K562 (cell line): ENCODE measurements around the gene NRP1. TPM values are rescaled to one million over a fixed set of nuclear protein-coding genes. Genes with fewer than 3 reads are reported as not detected.

Experiments
- ATAC-seq: fragments of 200-7000 bp; cut with Tn5 transposase; 3 replicates; pipeline ENCODE4 v1.9.1; 2020; ENCODE audit warnings: moderate library complexity
- BruUV-seq: library from RNA; stranded (reverse); fragments of 400-500 nt; replicated peaks from 2 replicates; lab custom pipeline; 2021; lab: Mats Ljungman, UMichigan
- CTCF ChIA-PET: fragments of 300-600 bp; formaldehyde crosslinking; extraction: SDS; loops from one replicate; lab custom pipeline; 2021; ENCODE audit warnings: low intra/inter-chr PET ratio; lab: Yijun Ruan, JAX
- POLR2A ChIA-PET: fragments of 300-600, 350-650 bp; sonication (Branson Sonifier 250); formaldehyde crosslinking; extraction: SDS; loops from one replicate; lab custom pipeline; 2021; ENCODE audit warnings: antibody characterized with exemption, inconsistent platforms; lab: Yijun Ruan, JAX
- DNase-seq, 4 experiments: peaks; one replicate each; pipeline versions ENCODE4 v3.0.0 to v3.0.0-alpha.2; 2011 to 2018; ENCODE audit warnings: low spot score in 3 of 4, mixed read lengths in 3 of 4; ENCODE audit errors: extremely low read depth in 1 of 4
- FAIRE-seq: peaks from 2 replicates; lab custom pipeline; 2011; peaks lifted over from hg19 to GRCh38; lab: Jason Lieb, UNC
- H2AFZ ChIP-seq: 2 replicates; pipeline ENCODE4 v1.6.0; 2011; ENCODE audit warnings: low read depth, low read length, control low read depth, inconsistent platforms
- H3K27ac ChIP-seq: fragments of 200-600 bp; 3 replicates; pipeline ENCODE4 v1.8.0; 2011; ENCODE audit warnings: low read depth, mild to moderate bottlenecking, control low read depth, inconsistent platforms, low read length, moderate library complexity, mixed read lengths; ENCODE audit errors: extremely low read depth
- H3K27me3 ChIP-seq, 2 experiments: fragments of 300-600 bp in 1 of 2; 2 replicates in 1 of 2; 3 replicates in 1 of 2; pipeline versions ENCODE4 v1.6.0 to v1.8.0; 2011; ENCODE audit warnings: inconsistent platforms in 2 of 2, low read length in 2 of 2, mild to moderate bottlenecking in 1 of 2, mixed read lengths in 1 of 2, moderate library complexity in 1 of 2; ENCODE audit not compliant: control insufficient read depth in 2 of 2, insufficient read depth in 2 of 2
- H3K36me3 ChIP-seq: fragments of 300-600 bp; 3 replicates; pipeline ENCODE4 v1.8.0; 2011; ENCODE audit warnings: mild to moderate bottlenecking, low read length, inconsistent platforms; ENCODE audit not compliant: control insufficient read depth, insufficient read depth
- H3K4me1 ChIP-seq, 2 experiments: fragments of 200-600 bp in 1 of 2; replicated peaks in 1 of 2; 2 replicates in 1 of 2; 3 replicates in 1 of 2; pipeline versions ENCODE4 v1.5.1 to v1.8.0; 2011; ENCODE audit warnings: inconsistent platforms in 2 of 2, low read length in 2 of 2, mild to moderate bottlenecking in 1 of 2, mixed read lengths in 1 of 2, moderate library complexity in 1 of 2; ENCODE audit not compliant: control insufficient read depth in 2 of 2, insufficient read depth in 2 of 2
- H3K4me2 ChIP-seq: 2 replicates; pipeline ENCODE4 v1.6.1; 2011; ENCODE audit warnings: low read length, control low read depth, inconsistent platforms, mixed read lengths; ENCODE audit not compliant: insufficient read depth
- H3K4me3 ChIP-seq: fragments of 200-600 bp; sonication (generic), shearing (Covaris generic); 2 replicates; pipeline ENCODE4 v1.5.1; 2016; ENCODE audit warnings: control low read depth, inconsistent platforms
- H3K79me2 ChIP-seq: fragments of 200-600 bp; 3 replicates; pipeline ENCODE4 v1.8.0; 2011; ENCODE audit warnings: low read length, inconsistent platforms; ENCODE audit not compliant: control insufficient read depth, insufficient read depth
- H3K9ac ChIP-seq, 2 experiments: 2 replicates each; pipeline versions ENCODE4 v1.6.0 to v1.6.1; 2011; ENCODE audit warnings: low read depth in 2 of 2, low read length in 2 of 2, control low read depth in 1 of 2, inconsistent platforms in 1 of 2, mild to moderate bottlenecking in 1 of 2, mixed read lengths in 1 of 2; ENCODE audit not compliant: insufficient read depth in 1 of 2
- H3K9me1 ChIP-seq: one replicate; pipeline ENCODE4 v1.6.0; 2011; ENCODE audit warnings: inconsistent platforms, mild to moderate bottlenecking, low read length, moderate library complexity; ENCODE audit not compliant: control insufficient read depth, insufficient read depth
- H3K9me3 ChIP-seq: replicated peaks from 2 replicates; pipeline ENCODE4 v1.5.1; 2011; ENCODE audit warnings: low read depth, low read length, inconsistent platforms; ENCODE audit not compliant: control insufficient read depth, insufficient read depth
- H4K20me1 ChIP-seq: replicated peaks from 2 replicates; pipeline ENCODE4 v1.6.1; 2011; ENCODE audit warnings: low read length, inconsistent platforms, mixed read lengths; ENCODE audit not compliant: control insufficient read depth, insufficient read depth
- ARID2 ChIP-seq: fragments of 450-650 bp; IDR thresholded peaks from 2 replicates; pipeline ENCODE4 v1.6.1; 2017; ENCODE audit warnings: antibody characterized with exemption, mild to moderate bottlenecking
- GATAD2B ChIP-seq: fragments of 450-650 bp; IDR thresholded peaks from 2 replicates; pipeline ENCODE4 v1.6.1; 2017; ENCODE audit warnings: mild to moderate bottlenecking, borderline replicate concordance
- ZBTB40 ChIP-seq, 2 experiments: fragments of 450-650 bp in 1 of 2; sonication (generic) in 1 of 2; formaldehyde crosslinking in 1 of 2; IDR thresholded peaks; 2 replicates each; pipeline versions ENCODE4 v1.7.1 to v1.9.0; 2016 to 2022; ENCODE audit warnings: inconsistent platforms in 1 of 2, mild to moderate bottlenecking in 1 of 2, missing genetic modification reagents in 1 of 2
- ZNF77 ChIP-seq: fragments of 250-450 bp; sonication (Bioruptor Pico); IDR thresholded peaks from 2 replicates; pipeline ENCODE4 v1.5.0; 2020
- WGBS: fragments of 100-300 bp; shearing (Covaris generic); methylation state at CpG from one replicate; pipeline ENCODE4 v1.1.6; 2016; ENCODE audit warnings: low coverage, mixed read lengths; ENCODE audit not compliant: insufficient coverage; ENCODE audit errors: missing lambda C conversion rate; 5-methylcytosine and 5-hydroxymethylcytosine counted together
- in situ Hi-C: fragments of 300-500 bp; cut with MboI; formaldehyde crosslinking; loops from 4 replicates; pipeline ENCODE4 v1.15.0; 2018; ENCODE audit warnings: inconsistent platforms, mixed read lengths
- intact Hi-C: fragments of 100-400 bp; cut with micrococcal nuclease; formaldehyde crosslinking; loops from 2 replicates; pipeline ENCODE4 v1.14.2; 2022
- polyA plus RNA-seq, 8 experiments: library from polyadenylated mRNA; depleted of rRNA in 4 of 8; stranded (reverse) in 5 of 8; unstranded in 3 of 8; fragments of >200 nt; fragmentation: Nextera tagmentation in 2 of 8; fragmentation: Illumina TruSeq in 1 of 8; extraction: Ambion mirVana in 2 of 8; extraction: Trizol in 1 of 8; gene quantifications; 2 replicates each; pipeline versions ENCODE4 v1.2.1 to v1.2.3, GENCODE V29; 2011 to 2014; ENCODE audit warnings: inconsistent platforms in 1 of 8, missing spikeins in 1 of 8
- total RNA-seq, 7 experiments: library from RNA; depleted of rRNA in 6 of 7; stranded (reverse); fragments of >200 nt in 6 of 7; fragmentation: Illumina TruSeq in 2 of 7; extraction: Trizol in 2 of 7; gene quantifications; 2 replicates each; pipeline versions ENCODE4 v1.2.1 to v1.2.3, GENCODE V29; 2011 to 2021; ENCODE audit warnings: low replicate concordance in 1 of 7

NRP1 gene
- total and polyA plus RNA-seq, 9 of the 15 experiments (the other 6 are each of a cell fraction or from before 2014, with no cell fraction given): 0.01 to 0.38 (median 0.04) TPM; not detected in 5

- Histone ChIP-seq H3K4me3 (no peak overlapping the region), H3K9me1 (no peaks in the 10 kb centered on the region), H2AFZ (no peak overlapping the region), H3K27me3 (peaks cover 0 to 6% of the 10 kb centered on the region in 2 experiments; a peak in 2 of 5 replicates), H3K9me3 (no peaks in the 10 kb centered on the region), H3K36me3 (no peaks in the 10 kb centered on the region), H3K27ac (no peak overlapping the region), H3K4me1 (no peaks in the 10 kb centered on the region), H3K79me2 (no peaks in the 10 kb centered on the region), H4K20me1 (no peaks in the 10 kb centered on the region), H3K9ac (no peak overlapping the region), H3K4me2 (no peak overlapping the region)
- in situ Hi-C loops: no loop called here
- no TSS peak for BruUV-seq
- FAIRE-seq: no peak
- 0% methylated on average over 4 of the region's 4 CpGs for WGBS
- intact Hi-C loops: no loop called here
- no peak for DNase-seq
- ChIA-PET CTCF (no interaction called here), POLR2A (interaction anchor here (0.6 kb wide), 1 partner anchor 1012 kb away, joined by 4 read pairs; no protein-coding TSS in a partner anchor)
- ATAC-seq: no peak
- TF ChIP-seq ZNF77 (CRISPR knock-in tag): no peak
- TF ChIP-seq GATAD2B: no peak
- no peak for TF ChIP-seq ARID2
- peak; percentile 84 for TF ChIP-seq ZBTB40 (IDR thresholded peaks at IDR 0.05)
- TF ChIP-seq ZBTB40 (CRISPR knock-in tag; IDR thresholded peaks at IDR 0.05): peak; percentile 57; the same call in 1 of the 2 replicates
These were observed 27.6 kb downstream of the NRP1 start for GRCh38 chr10:33306701-33307519.
